IgD-negative memory B cell (primary cell): ENCODE measurements around the gene AMPD2. TPM values are rescaled to one million over a fixed set of nuclear protein-coding genes. Genes with fewer than 3 reads are reported as not detected.
A peak's percentile ranks its signal among the peaks of the same experiment; 100 is the strongest.

Experiments used
- H3K27ac Mint-ChIP-seq, 3 donors: one replicate each; pipeline ENCODE4 v1.8.0; 2020 to 2022; ENCODE audit warnings: mild to moderate bottlenecking in 3 of 3, mixed read lengths in 3 of 3, moderate library complexity in 1 of 3
- H3K27me3 Mint-ChIP-seq: one replicate; pipeline ENCODE4 v1.8.0; 2021; ENCODE audit warnings: mixed read lengths
- H3K36me3 Mint-ChIP-seq: one replicate; pipeline ENCODE4 v1.8.0; 2020; ENCODE audit warnings: mild to moderate bottlenecking, mixed read lengths
- H3K4me1 Mint-ChIP-seq, 3 donors: one replicate each; pipeline ENCODE4 v1.8.0; 2020 to 2022; ENCODE audit warnings: mixed read lengths in 3 of 3, mild to moderate bottlenecking in 1 of 3
- H3K4me3 Mint-ChIP-seq, 4 donors: one replicate each; pipeline ENCODE4 v1.8.0; 2020 to 2022; ENCODE audit warnings: mild to moderate bottlenecking in 4 of 4, mixed read lengths in 4 of 4, moderate library complexity in 3 of 4
- H3K9me3 Mint-ChIP-seq, 3 donors: one replicate each; pipeline ENCODE4 v1.8.0; 2020 to 2021; ENCODE audit warnings: mixed read lengths in 3 of 3, mild to moderate bottlenecking in 1 of 3
- polyA plus RNA-seq: library from polyadenylated mRNA; unstranded; fragments of 300-500 nt; fragmentation: Illumina TruSeq; gene quantifications from one replicate; pipeline ENCODE4 v1.2.3, GENCODE V29; 2021

The AMPD2 gene
- 40.7 TPM for polyA plus RNA-seq

- H3K27ac Mint-ChIP-seq = peak within 1 kb of the TSS; percentile 89 to 94 (median 93)
- H3K4me1 Mint-ChIP-seq = peaks cover 43 to 48% (median 47%) of the 10 kb centered on the region in 3 donors
- peak within 1 kb of the TSS; percentile 91 to 99 (median 96) for H3K4me3 Mint-ChIP-seq
- no peaks in the 10 kb centered on the region for H3K27me3 Mint-ChIP-seq
- no peaks in the 10 kb centered on the region for H3K36me3 Mint-ChIP-seq
- H3K9me3 Mint-ChIP-seq = no peaks in the 10 kb centered on the region
Observed at GRCh38 chr1:109619576-109620400, at the start of gene AMPD2, which contains the start of gene GNAT2. Gene AMPD2 (plus strand): TSS chr1:109619837. CDS start chr1:109621176, 1,339 bp downstream. Gene GNAT2 (minus strand): TSS chr1:109619616. CDS start chr1:109612870, 6,746 bp downstream.

- Mint-ChIP-seq H3K4me3 (no peak overlapping the region), H3K27me3 (no peaks in the 10 kb centered on the region), H3K4me1 (peaks cover 25 to 51% (median 26%) of the 10 kb centered on the region in 3 donors), H3K27ac (no peak overlapping the region), H3K36me3 (no peaks in the 10 kb centered on the region), H3K9me3 (no peaks in the 10 kb centered on the region)
Observed at GRCh38 chr1:109570414-109570813, 49.2 kb upstream of the AMPD2 start.

GRCh38 chr1:109573785-109574184 lies 45.9 kb upstream of the AMPD2 start:
- H3K27ac Mint-ChIP-seq = no peak overlapping the region
- no peaks in the 10 kb centered on the region for H3K36me3 Mint-ChIP-seq
- H3K27me3 Mint-ChIP-seq = no peaks in the 10 kb centered on the region
- H3K9me3 Mint-ChIP-seq = no peaks in the 10 kb centered on the region
- peaks cover 8 to 28% (median 16%) of the 10 kb centered on the region in 3 donors for H3K4me1 Mint-ChIP-seq
- no peak overlapping the region for H3K4me3 Mint-ChIP-seq

- Mint-ChIP-seq H3K36me3 (peaks cover 2% of the 10 kb centered on the region), H3K27ac (peak overlapping the region in 1 of 3 donors; percentile 53), H3K4me3 (no peak overlapping the region), H3K4me1 (peaks cover 0 to 9% (median 1%) of the 10 kb centered on the region in 3 donors), H3K27me3 (no peaks in the 10 kb centered on the region), H3K9me3 (no peaks in the 10 kb centered on the region)
Observed at GRCh38 chr1:109578947-109579443, 40.6 kb upstream of the AMPD2 start.

- no peak overlapping the region for H3K4me3 Mint-ChIP-seq
- H3K27me3 Mint-ChIP-seq = no peaks in the 10 kb centered on the region
- H3K36me3 Mint-ChIP-seq = peaks cover 2% of the 10 kb centered on the region
- H3K4me1 Mint-ChIP-seq = peaks cover 0 to 8% (median 0%) of the 10 kb centered on the region in 3 donors
- H3K9me3 Mint-ChIP-seq = no peaks in the 10 kb centered on the region
- H3K27ac Mint-ChIP-seq = peak overlapping the region in 1 of 3 donors; percentile 76
Observed at GRCh38 chr1:109579491-109579890, 40.1 kb upstream of the AMPD2 start.

- no peak overlapping the region for H3K27ac Mint-ChIP-seq
- no peaks in the 10 kb centered on the region for H3K9me3 Mint-ChIP-seq
- no peaks in the 10 kb centered on the region for H3K4me1 Mint-ChIP-seq
- H3K36me3 Mint-ChIP-seq = peaks cover 7% of the 10 kb centered on the region
- no peaks in the 10 kb centered on the region for H3K27me3 Mint-ChIP-seq
- H3K4me3 Mint-ChIP-seq = no peak overlapping the region
Observed at GRCh38 chr1:109582021-109582420, 37.6 kb upstream of the AMPD2 start.

GRCh38 chr1:109584766-109585165 lies 34.9 kb upstream of the AMPD2 start:
- Mint-ChIP-seq H3K36me3 (peaks cover 8% of the 10 kb centered on the region), H3K27ac (peak overlapping the region in 1 of 3 donors; percentile 13), H3K4me3 (no peak overlapping the region), H3K27me3 (no peaks in the 10 kb centered on the region), H3K4me1 (peaks cover 0 to 2% (median 0%) of the 10 kb centered on the region in 3 donors), H3K9me3 (no peaks in the 10 kb centered on the region)

GRCh38 chr1:109586055-109586454 lies 33.6 kb upstream of the AMPD2 start:
- Mint-ChIP-seq H3K27ac (peak overlapping the region in 1 of 3 donors; percentile 86), H3K36me3 (peaks cover 9% of the 10 kb centered on the region), H3K4me3 (no peak overlapping the region), H3K27me3 (no peaks in the 10 kb centered on the region), H3K9me3 (no peaks in the 10 kb centered on the region), H3K4me1 (peaks cover 0 to 2% (median 0%) of the 10 kb centered on the region in 3 donors)

- Mint-ChIP-seq H3K27me3 (no peaks in the 10 kb centered on the region), H3K9me3 (no peaks in the 10 kb centered on the region), H3K4me1 (peaks cover 0 to 2% (median 0%) of the 10 kb centered on the region in 3 donors), H3K27ac (no peak overlapping the region), H3K4me3 (no peak overlapping the region), H3K36me3 (peaks cover 14% of the 10 kb centered on the region)
Observed at GRCh38 chr1:109589177-109589576, 30.5 kb upstream of the AMPD2 start.

- no peak overlapping the region for H3K27ac Mint-ChIP-seq
- H3K4me3 Mint-ChIP-seq = no peak overlapping the region
- no peaks in the 10 kb centered on the region for H3K9me3 Mint-ChIP-seq
Observed at GRCh38 chr1:109589679-109590078, 30.0 kb upstream of the AMPD2 start.

GRCh38 chr1:109592916-109593315 lies 26.7 kb upstream of the AMPD2 start:
- H3K36me3 Mint-ChIP-seq = peaks cover 10% of the 10 kb centered on the region
- no peak overlapping the region for H3K27ac Mint-ChIP-seq

More at GRCh38 chr1:109589679-109590078, 30.0 kb upstream of the AMPD2 start:
- Mint-ChIP-seq H3K27me3 (no peaks in the 10 kb centered on the region), H3K4me1 (peaks cover 0 to 2% (median 0%) of the 10 kb centered on the region in 3 donors), H3K36me3 (peaks cover 14% of the 10 kb centered on the region)

GRCh38 chr1:109595531-109595930 lies 24.1 kb upstream of the AMPD2 start:
- peaks cover 0 to 2% (median 0%) of the 10 kb centered on the region in 3 donors for H3K4me1 Mint-ChIP-seq
- no peak overlapping the region for H3K27ac Mint-ChIP-seq
- H3K27me3 Mint-ChIP-seq = no peaks in the 10 kb centered on the region
- H3K9me3 Mint-ChIP-seq = no peaks in the 10 kb centered on the region
- no peak overlapping the region for H3K4me3 Mint-ChIP-seq
- H3K36me3 Mint-ChIP-seq = peaks cover 14% of the 10 kb centered on the region

More at GRCh38 chr1:109592916-109593315, 26.7 kb upstream of the AMPD2 start:
- H3K4me3 Mint-ChIP-seq = no peak overlapping the region
- H3K4me1 Mint-ChIP-seq = peaks cover 0 to 3% (median 0%) of the 10 kb centered on the region in 3 donors
- no peaks in the 10 kb centered on the region for H3K9me3 Mint-ChIP-seq
- no peaks in the 10 kb centered on the region for H3K27me3 Mint-ChIP-seq

GRCh38 chr1:109598156-109598555 lies 21.5 kb upstream of the AMPD2 start:
- Mint-ChIP-seq H3K36me3 (peaks cover 12% of the 10 kb centered on the region), H3K27ac (no peak overlapping the region), H3K9me3 (no peaks in the 10 kb centered on the region), H3K27me3 (no peaks in the 10 kb centered on the region), H3K4me3 (no peak overlapping the region), H3K4me1 (peaks cover 0 to 2% (median 0%) of the 10 kb centered on the region in 3 donors)

- H3K4me1 Mint-ChIP-seq = peaks cover 0 to 2% (median 0%) of the 10 kb centered on the region in 3 donors
- no peaks in the 10 kb centered on the region for H3K9me3 Mint-ChIP-seq
- peaks cover 11% of the 10 kb centered on the region for H3K36me3 Mint-ChIP-seq
- H3K4me3 Mint-ChIP-seq = no peak overlapping the region
- H3K27me3 Mint-ChIP-seq = no peaks in the 10 kb centered on the region
- H3K27ac Mint-ChIP-seq = no peak overlapping the region
Observed at GRCh38 chr1:109598655-109599054, 21.0 kb upstream of the AMPD2 start.

- no peak overlapping the region for H3K4me3 Mint-ChIP-seq
- no peaks in the 10 kb centered on the region for H3K27me3 Mint-ChIP-seq
- peaks cover 7% of the 10 kb centered on the region for H3K36me3 Mint-ChIP-seq
- H3K27ac Mint-ChIP-seq = peak overlapping the region in 1 of 3 donors; percentile 40
- H3K4me1 Mint-ChIP-seq = peaks cover 0 to 2% (median 0%) of the 10 kb centered on the region in 3 donors
- H3K9me3 Mint-ChIP-seq = no peaks in the 10 kb centered on the region
Observed at GRCh38 chr1:109603229-109603628, 16.4 kb upstream of the AMPD2 start.
